HepG2 (cell line): ENCODE measurements around the gene FAM219A. TPM values are rescaled to one million over a fixed set of nuclear protein-coding genes. Genes with fewer than 3 reads are reported as not detected.
A peak's percentile ranks its signal among the peaks of the same experiment; 100 is the strongest.

Source experiments
- POLR2AphosphoS2 ChIP-seq: IDR thresholded peaks from 2 replicates; pipeline ENCODE4 v1.6.1; 2011; ENCODE audit warnings: low read depth, low read length, improper control_type of control experiment
- PPARG ChIP-seq: conservative IDR thresholded peaks from 2 replicates; pipeline ENCODE4 v1.6.1; 2016; ENCODE audit warnings: missing biosample characterization, missing genetic modification reagents
- SIX1 ChIP-seq: sonication (generic); formaldehyde crosslinking; IDR thresholded peaks from 2 replicates; pipeline ENCODE4 v1.4.0; 2020; ENCODE audit warnings: missing genetic modification reagents, borderline replicate concordance
- ZHX2 ChIP-seq, 2 experiments: sonication (generic) in 1 of 2; formaldehyde crosslinking in 1 of 2; IDR thresholded peaks; 2 replicates each; pipeline versions ENCODE4 v1.6.1 to v1.9.0; 2014 to 2022; ENCODE audit warnings: antibody characterized with exemption in 1 of 2, borderline replicate concordance in 1 of 2, inconsistent platforms in 1 of 2, low read depth in 1 of 2, missing genetic modification reagents in 1 of 2
- ZNF18 ChIP-seq: sonication (generic); formaldehyde crosslinking; IDR thresholded peaks from 2 replicates; pipeline ENCODE4 v1.8.0; 2022; ENCODE audit warnings: mild to moderate bottlenecking, missing genetic modification reagents; ENCODE audit not compliant: insufficient replicate concordance
- ZNF337 ChIP-seq: sonication (generic); formaldehyde crosslinking; IDR thresholded peaks from 2 replicates; pipeline ENCODE4 v1.5.1; 2020; ENCODE audit warnings: missing genetic modification reagents, low read depth, mild to moderate bottlenecking, borderline replicate concordance
- ZNF720 ChIP-seq: sonication (generic); formaldehyde crosslinking; IDR thresholded peaks from 2 replicates; pipeline ENCODE4 v1.4.0; 2020; ENCODE audit warnings: missing genetic modification reagents
- ZSCAN31 ChIP-seq: sonication (generic); formaldehyde crosslinking; IDR thresholded peaks from 2 replicates; pipeline ENCODE4 v1.5.0; 2020; ENCODE audit warnings: low read depth, mild to moderate bottlenecking, missing genetic modification reagents
- polyA plus RNA-seq, 8 experiments: library from polyadenylated mRNA; depleted of rRNA in 3 of 8; stranded (reverse) in 7 of 8; unstranded in 1 of 8; fragments of >200 nt; fragmentation: Illumina TruSeq in 4 of 8; extraction: Trizol in 4 of 8; gene quantifications; 2 replicates each; pipeline versions ENCODE4 v1.2.1 to v1.2.3, GENCODE V29; 2011 to 2016; ENCODE audit warnings: low read depth in 4 of 8, missing spikeins in 1 of 8, mixed read lengths in 1 of 8; ENCODE audit not compliant: insufficient read depth in 1 of 8
- total RNA-seq, 5 experiments: library from RNA; depleted of rRNA; stranded (reverse); fragments of >200 nt; fragmentation: Illumina TruSeq; extraction: Trizol; gene quantifications; 2 replicates each; pipeline ENCODE4 v1.2.3, GENCODE V29; 2016; ENCODE audit warnings: low read depth in 1 of 5
- TF ChIP-seq, protein P1 (sequence below): sonication (generic); formaldehyde crosslinking; IDR thresholded peaks from 2 replicates; pipeline ENCODE4 v1.5.1; 2020; ENCODE audit warnings: mild to moderate bottlenecking, missing genetic modification reagents, borderline replicate concordance
- TF ChIP-seq, protein P2 (sequence below): sonication (generic); formaldehyde crosslinking; IDR thresholded peaks from 2 replicates; pipeline ENCODE4 v1.4.0; 2020; ENCODE audit warnings: missing genetic modification reagents, borderline replicate concordance

The FAM219A gene
- total and polyA plus RNA-seq, 2 of the 13 experiments (the other 11 are each of a cell fraction or from before 2014, with no cell fraction given): 3.9 to 6.4 TPM

- TF ChIP-seq, protein P1, sequence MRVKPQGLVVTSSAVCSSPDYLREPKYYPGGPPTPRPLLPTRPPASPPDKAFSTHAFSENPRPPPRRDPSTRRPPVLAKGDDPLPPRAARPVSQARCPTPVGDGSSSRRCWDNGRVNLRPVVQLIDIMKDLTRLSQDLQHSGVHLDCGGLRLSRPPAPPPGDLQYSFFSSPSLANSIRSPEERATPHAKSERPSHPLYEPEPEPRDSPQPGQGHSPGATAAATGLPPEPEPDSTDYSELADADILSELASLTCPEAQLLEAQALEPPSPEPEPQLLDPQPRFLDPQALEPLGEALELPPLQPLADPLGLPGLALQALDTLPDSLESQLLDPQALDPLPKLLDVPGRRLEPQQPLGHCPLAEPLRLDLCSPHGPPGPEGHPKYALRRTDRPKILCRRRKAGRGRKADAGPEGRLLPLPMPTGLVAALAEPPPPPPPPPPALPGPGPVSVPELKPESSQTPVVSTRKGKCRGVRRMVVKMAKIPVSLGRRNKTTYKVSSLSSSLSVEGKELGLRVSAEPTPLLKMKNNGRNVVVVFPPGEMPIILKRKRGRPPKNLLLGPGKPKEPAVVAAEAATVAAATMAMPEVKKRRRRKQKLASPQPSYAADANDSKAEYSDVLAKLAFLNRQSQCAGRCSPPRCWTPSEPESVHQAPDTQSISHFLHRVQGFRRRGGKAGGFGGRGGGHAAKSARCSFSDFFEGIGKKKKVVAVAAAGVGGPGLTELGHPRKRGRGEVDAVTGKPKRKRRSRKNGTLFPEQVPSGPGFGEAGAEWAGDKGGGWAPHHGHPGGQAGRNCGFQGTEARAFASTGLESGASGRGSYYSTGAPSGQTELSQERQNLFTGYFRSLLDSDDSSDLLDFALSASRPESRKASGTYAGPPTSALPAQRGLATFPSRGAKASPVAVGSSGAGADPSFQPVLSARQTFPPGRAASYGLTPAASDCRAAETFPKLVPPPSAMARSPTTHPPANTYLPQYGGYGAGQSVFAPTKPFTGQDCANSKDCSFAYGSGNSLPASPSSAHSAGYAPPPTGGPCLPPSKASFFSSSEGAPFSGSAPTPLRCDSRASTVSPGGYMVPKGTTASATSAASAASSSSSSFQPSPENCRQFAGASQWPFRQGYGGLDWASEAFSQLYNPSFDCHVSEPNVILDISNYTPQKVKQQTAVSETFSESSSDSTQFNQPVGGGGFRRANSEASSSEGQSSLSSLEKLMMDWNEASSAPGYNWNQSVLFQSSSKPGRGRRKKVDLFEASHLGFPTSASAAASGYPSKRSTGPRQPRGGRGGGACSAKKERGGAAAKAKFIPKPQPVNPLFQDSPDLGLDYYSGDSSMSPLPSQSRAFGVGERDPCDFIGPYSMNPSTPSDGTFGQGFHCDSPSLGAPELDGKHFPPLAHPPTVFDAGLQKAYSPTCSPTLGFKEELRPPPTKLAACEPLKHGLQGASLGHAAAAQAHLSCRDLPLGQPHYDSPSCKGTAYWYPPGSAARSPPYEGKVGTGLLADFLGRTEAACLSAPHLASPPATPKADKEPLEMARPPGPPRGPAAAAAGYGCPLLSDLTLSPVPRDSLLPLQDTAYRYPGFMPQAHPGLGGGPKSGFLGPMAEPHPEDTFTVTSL (CRISPR knock-in tag): 0 out of 2 replicates have a peak, but pooled peaks have one; percentile 45
- no peak for TF ChIP-seq ZHX2 (IDR thresholded peaks at IDR 0.05; ENCODE audit: low read depth)
- TF ChIP-seq ZHX2 (CRISPR knock-in tag; IDR thresholded peaks at IDR 0.05; ENCODE audit: borderline replicate concordance): no peak
- no peak; the same call in 1 of the 2 replicates for TF ChIP-seq ZNF337
- TF ChIP-seq, protein P2, sequence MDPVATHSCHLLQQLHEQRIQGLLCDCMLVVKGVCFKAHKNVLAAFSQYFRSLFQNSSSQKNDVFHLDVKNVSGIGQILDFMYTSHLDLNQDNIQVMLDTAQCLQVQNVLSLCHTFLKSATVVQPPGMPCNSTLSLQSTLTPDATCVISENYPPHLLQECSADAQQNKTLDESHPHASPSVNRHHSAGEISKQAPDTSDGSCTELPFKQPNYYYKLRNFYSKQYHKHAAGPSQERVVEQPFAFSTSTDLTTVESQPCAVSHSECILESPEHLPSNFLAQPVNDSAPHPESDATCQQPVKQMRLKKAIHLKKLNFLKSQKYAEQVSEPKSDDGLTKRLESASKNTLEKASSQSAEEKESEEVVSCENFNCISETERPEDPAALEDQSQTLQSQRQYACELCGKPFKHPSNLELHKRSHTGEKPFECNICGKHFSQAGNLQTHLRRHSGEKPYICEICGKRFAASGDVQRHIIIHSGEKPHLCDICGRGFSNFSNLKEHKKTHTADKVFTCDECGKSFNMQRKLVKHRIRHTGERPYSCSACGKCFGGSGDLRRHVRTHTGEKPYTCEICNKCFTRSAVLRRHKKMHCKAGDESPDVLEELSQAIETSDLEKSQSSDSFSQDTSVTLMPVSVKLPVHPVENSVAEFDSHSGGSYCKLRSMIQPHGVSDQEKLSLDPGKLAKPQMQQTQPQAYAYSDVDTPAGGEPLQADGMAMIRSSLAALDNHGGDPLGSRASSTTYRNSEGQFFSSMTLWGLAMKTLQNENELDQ (CRISPR knock-in tag): peak; percentile 55; the same call in 1 of the 2 replicates
- TF ChIP-seq ZNF720 (CRISPR knock-in tag): no peak
- TF ChIP-seq PPARG: 0 out of 2 replicates have a peak, but pooled peaks have one; percentile 23
- no peak for TF ChIP-seq SIX1
- TF ChIP-seq POLR2AphosphoS2: no peak
- TF ChIP-seq ZNF18 (CRISPR knock-in tag): peak; percentile 74
- TF ChIP-seq ZSCAN31 (CRISPR knock-in tag): 0 out of 2 replicates have a peak, but pooled peaks have one; percentile 19
Observed at GRCh38 chr9:34380511-34381315, 77.7 kb downstream of the FAM219A start (continued).
